Mesothelial cell of epicardium (in vitro differentiated cells): Measurements from ENCODE around the gene CD80. TPM values are rescaled to one million over a fixed set of nuclear protein-coding genes. Genes with fewer than 3 reads are reported as not detected.

ENCODE experiments used
- DNase-seq, 2 experiments: peaks; one replicate each; pipeline ENCODE4 v3.0.0; 2021; ENCODE audit warnings: low spot score in 2 of 2; ENCODE audit not compliant: unreplicated experiment in 2 of 2
- H3K27ac Mint-ChIP-seq: 2 replicates; pipeline ENCODE4 v1.8.0; 2021; ENCODE audit warnings: mixed read lengths
- H3K27me3 Mint-ChIP-seq: 2 replicates; pipeline ENCODE4 v1.8.0; 2021; ENCODE audit warnings: low read depth, mixed read lengths
- H3K36me3 Mint-ChIP-seq: 2 replicates; pipeline ENCODE4 v1.8.0; 2021; ENCODE audit warnings: mixed read lengths
- H3K4me1 Mint-ChIP-seq: 2 replicates; pipeline ENCODE4 v1.8.0; 2021; ENCODE audit warnings: mixed read lengths
- H3K4me3 Mint-ChIP-seq: 2 replicates; pipeline ENCODE4 v1.8.0; 2021; ENCODE audit warnings: mild to moderate bottlenecking, moderate library complexity, mixed read lengths
- H3K9me3 Mint-ChIP-seq: 2 replicates; pipeline ENCODE4 v1.8.0; 2021; ENCODE audit warnings: mixed read lengths
- total RNA-seq: library from RNA; stranded (reverse); gene quantifications from 3 replicates; pipeline ENCODE4 v1.2.1, GENCODE V29; 2021
- TF ChIP-seq, protein P1 (sequence below): fragments of 200-600 bp; sonication (generic); IDR thresholded peaks from one replicate; pipeline ENCODE4 v1.5.0; 2021; ENCODE audit warnings: antibody characterized with exemption; ENCODE audit not compliant: unreplicated experiment

Gene CD80
- total RNA-seq, 1 donor from 2014 or later, result not detected

DNA sequence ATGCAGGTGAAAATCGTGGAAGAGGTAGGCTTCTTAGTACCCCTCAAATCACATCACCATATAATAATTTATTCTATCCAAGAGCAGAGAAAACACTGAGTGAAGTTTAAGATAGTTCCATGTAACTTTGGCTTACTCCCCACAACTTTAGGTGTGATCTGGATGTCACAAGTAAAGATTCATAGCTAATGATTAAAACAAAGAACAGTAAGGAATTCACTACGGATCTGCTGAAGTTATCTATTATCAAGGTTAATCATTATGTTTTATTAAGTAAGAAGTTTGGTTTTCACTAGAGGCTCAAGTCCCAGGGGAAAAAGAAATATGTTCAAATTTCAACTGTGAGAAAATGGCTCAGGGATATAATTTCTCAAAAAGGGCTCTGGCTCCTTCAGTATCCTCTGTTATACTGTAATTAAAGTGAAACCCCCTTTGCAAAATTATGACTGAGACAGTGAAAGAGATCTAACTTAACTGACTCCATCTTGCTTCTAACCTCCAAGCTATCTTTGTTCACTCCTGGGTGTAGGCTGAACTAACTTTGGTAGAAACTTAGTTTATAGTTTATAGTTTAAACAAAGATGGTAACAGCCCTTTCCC, 17.1 kb downstream of the CD80 start:
- TF ChIP-seq, protein P1, sequence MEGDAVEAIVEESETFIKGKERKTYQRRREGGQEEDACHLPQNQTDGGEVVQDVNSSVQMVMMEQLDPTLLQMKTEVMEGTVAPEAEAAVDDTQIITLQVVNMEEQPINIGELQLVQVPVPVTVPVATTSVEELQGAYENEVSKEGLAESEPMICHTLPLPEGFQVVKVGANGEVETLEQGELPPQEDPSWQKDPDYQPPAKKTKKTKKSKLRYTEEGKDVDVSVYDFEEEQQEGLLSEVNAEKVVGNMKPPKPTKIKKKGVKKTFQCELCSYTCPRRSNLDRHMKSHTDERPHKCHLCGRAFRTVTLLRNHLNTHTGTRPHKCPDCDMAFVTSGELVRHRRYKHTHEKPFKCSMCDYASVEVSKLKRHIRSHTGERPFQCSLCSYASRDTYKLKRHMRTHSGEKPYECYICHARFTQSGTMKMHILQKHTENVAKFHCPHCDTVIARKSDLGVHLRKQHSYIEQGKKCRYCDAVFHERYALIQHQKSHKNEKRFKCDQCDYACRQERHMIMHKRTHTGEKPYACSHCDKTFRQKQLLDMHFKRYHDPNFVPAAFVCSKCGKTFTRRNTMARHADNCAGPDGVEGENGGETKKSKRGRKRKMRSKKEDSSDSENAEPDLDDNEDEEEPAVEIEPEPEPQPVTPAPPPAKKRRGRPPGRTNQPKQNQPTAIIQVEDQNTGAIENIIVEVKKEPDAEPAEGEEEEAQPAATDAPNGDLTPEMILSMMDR, result no peak
- Mint-ChIP-seq H3K4me1 (no peaks in the 10 kb centered on the region), H3K4me3 (no peak overlapping the region), H3K9me3 (peaks cover 3% of the 10 kb centered on the region), H3K27ac (no peak overlapping the region), H3K36me3 (no peaks in the 10 kb centered on the region), H3K27me3 (peaks cover 6% of the 10 kb centered on the region)
- no peak for DNase-seq

DNA sequence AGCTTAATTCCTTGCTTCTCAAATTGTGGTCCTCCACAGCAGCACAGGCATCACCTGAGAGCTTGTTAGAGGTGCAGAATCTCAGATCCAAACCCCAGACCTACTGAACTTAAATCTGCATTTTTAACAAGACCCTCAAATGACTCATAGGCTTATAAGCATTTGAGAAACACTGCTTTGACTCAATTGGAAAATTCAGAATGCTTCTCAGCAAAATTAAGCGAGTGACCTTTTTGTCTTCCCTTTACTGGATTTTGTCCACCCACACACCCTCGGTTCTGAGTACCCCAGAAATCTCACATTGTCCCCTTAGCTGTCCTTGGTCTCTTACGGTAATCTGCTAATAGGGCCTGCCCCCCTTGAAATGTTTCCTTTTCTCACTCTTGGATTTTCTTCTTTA, 17.9 kb downstream of the CD80 start:
- no peak overlapping the region for H3K27ac Mint-ChIP-seq
- H3K4me3 Mint-ChIP-seq, result no peak overlapping the region
- H3K36me3 Mint-ChIP-seq, result no peaks in the 10 kb centered on the region
- peaks cover 3% of the 10 kb centered on the region for H3K9me3 Mint-ChIP-seq
- TF ChIP-seq, protein P1, result no peak
- no peak for DNase-seq
- H3K27me3 Mint-ChIP-seq, result peaks cover 6% of the 10 kb centered on the region
- no peaks in the 10 kb centered on the region for H3K4me1 Mint-ChIP-seq

DNA sequence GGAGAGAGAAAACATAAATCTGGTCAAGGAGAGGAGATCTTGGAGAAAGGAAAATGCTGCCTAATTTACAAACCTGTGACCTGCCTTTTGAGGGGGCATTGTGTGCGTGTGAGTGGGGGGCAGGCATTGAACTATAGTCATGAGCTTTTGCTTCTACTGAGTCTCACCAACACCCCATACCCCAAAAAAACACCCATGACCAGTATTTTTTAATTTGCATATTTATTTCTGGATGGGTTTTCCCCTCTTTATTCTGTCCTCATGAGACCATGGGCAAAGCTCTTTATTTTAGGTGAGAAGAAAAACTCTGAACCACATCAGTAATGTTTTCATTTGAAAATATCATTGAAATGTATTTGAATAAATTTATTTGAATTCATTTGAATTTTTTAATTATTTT, 20.6 kb downstream of the CD80 start:
- Mint-ChIP-seq H3K36me3 (no peaks in the 10 kb centered on the region), H3K27ac (no peak overlapping the region), H3K4me3 (no peak overlapping the region), H3K4me1 (no peaks in the 10 kb centered on the region), H3K27me3 (peaks cover 6% of the 10 kb centered on the region), H3K9me3 (peaks cover 3% of the 10 kb centered on the region)
- TF ChIP-seq, protein P1, result no peak
- no peak for DNase-seq

DNA sequence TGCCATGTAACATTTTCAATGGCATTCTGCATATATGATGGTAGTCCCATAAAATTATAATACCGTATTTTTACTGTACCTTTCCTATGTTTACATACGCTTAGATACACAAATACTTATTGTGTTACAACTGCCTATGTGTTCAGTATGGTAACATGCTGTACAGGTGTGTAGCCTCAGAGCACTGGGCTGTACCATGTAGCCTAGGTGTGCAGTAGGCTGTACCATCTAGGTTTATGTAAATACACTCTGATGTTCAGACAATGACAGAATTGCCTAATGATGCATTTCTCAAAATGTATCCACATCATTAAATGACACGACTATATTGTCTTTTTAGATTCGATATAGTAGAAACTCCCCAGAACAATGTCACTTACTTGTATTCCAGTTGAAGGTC, 22.7 kb downstream of the CD80 start:
- Mint-ChIP-seq H3K4me3 (no peak overlapping the region), H3K9me3 (no peaks in the 10 kb centered on the region), H3K36me3 (no peaks in the 10 kb centered on the region), H3K27ac (no peak overlapping the region), H3K27me3 (peaks cover 2% of the 10 kb centered on the region), H3K4me1 (no peaks in the 10 kb centered on the region)
- no peak for DNase-seq
- TF ChIP-seq, protein P1, result no peak

DNA sequence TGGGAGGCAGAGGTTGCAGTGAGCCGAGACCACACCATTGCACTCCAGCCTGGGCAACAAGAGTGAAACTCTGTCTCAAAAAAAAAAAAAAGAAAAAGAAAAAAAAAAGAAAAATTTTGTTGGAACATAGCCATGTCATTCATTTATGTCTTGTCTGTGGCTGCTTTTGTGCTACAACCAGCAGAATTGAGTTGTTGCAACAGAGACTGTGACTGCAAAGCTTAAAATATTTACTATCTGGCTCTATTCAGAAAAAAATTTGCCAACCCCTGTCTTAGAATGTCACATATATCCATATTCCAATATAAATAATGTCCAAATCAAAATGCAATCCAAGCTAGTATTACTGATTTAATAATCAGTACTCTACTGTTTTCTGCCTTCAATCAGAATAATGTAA, 25.1 kb downstream of the CD80 start:
- Mint-ChIP-seq H3K4me1 (no peaks in the 10 kb centered on the region), H3K27ac (no peak overlapping the region), H3K36me3 (no peaks in the 10 kb centered on the region), H3K4me3 (no peak overlapping the region), H3K9me3 (no peaks in the 10 kb centered on the region), H3K27me3 (no peaks in the 10 kb centered on the region)
- no peak for DNase-seq
- TF ChIP-seq, protein P1, result no peak

DNA sequence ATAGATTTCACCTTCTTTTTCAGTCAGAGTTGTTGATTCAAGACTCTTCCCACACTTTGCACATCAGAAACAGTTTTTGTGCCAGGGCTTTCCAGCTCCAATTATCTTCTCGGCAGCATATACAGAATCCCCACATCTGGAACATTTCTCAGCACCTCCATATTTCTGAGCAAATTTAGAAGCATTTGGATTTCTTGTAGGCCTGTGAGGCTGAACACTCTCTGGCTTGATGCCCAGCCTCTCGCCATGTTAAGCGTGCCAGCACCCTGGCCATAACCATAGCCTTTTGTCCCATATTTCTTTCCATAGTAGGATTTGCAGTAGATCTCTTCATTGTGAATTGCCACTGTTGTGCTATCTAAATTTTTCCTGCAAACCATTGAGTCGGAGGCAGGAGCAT, 28.3 kb downstream of the CD80 start:
- H3K27ac Mint-ChIP-seq, result no peak overlapping the region
- TF ChIP-seq, protein P1, result no peak
- H3K9me3 Mint-ChIP-seq, result no peaks in the 10 kb centered on the region
- H3K36me3 Mint-ChIP-seq, result peaks cover 7% of the 10 kb centered on the region
- DNase-seq, result no peak
- H3K4me3 Mint-ChIP-seq, result no peak overlapping the region
- no peaks in the 10 kb centered on the region for H3K27me3 Mint-ChIP-seq
- no peaks in the 10 kb centered on the region for H3K4me1 Mint-ChIP-seq
